Measurements from ENCODE around the gene FIGLA.

DNA sequence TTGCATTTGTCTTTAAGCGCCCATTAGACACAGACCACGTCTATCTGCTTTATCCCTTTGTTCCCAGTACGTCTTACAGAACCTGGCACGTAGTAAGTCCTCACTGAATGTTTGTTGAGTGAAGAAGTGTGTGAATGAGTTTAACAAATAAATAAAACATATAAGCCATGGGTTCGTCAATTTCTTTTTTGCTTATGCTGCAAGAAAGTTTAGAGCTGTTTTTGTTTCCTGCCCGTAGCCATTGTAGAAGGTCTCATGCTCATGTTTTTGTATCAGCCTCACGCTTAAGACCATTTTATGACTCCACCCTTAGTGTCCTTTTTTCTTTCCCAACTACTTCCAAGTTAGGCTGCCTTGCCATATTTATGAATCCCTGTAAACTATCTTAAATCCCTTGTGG is 24.9 kb downstream of the FIGLA start:
- TF ChIP-seq, protein P1, sequence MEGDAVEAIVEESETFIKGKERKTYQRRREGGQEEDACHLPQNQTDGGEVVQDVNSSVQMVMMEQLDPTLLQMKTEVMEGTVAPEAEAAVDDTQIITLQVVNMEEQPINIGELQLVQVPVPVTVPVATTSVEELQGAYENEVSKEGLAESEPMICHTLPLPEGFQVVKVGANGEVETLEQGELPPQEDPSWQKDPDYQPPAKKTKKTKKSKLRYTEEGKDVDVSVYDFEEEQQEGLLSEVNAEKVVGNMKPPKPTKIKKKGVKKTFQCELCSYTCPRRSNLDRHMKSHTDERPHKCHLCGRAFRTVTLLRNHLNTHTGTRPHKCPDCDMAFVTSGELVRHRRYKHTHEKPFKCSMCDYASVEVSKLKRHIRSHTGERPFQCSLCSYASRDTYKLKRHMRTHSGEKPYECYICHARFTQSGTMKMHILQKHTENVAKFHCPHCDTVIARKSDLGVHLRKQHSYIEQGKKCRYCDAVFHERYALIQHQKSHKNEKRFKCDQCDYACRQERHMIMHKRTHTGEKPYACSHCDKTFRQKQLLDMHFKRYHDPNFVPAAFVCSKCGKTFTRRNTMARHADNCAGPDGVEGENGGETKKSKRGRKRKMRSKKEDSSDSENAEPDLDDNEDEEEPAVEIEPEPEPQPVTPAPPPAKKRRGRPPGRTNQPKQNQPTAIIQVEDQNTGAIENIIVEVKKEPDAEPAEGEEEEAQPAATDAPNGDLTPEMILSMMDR (conservative IDR thresholded peaks at IDR 0.05; ENCODE audit: low read length), result no peak
- no peak for TF ChIP-seq EZH2phosphoT487 (IDR thresholded peaks at IDR 0.05; ENCODE audit: borderline replicate concordance)
